ENCODE data around the gene MACROD2. TPM values are rescaled to one million over a fixed set of nuclear protein-coding genes. Genes with fewer than 3 reads are reported as not detected.

Gene MACROD2
- total RNA-seq, 1 experiment from 2014 or later, result 3.7 TPM

GRCh38 chr20:14568225-14568624, 572.9 kb downstream of the MACROD2 start:
- no peak for DNase-seq (ENCODE audit: low read depth, low spot score)
- Histone ChIP-seq H3K79me2 (ENCODE audit: insufficient read depth, low read length) (no peaks in the 10 kb centered on the region), H3K9me2 (ENCODE audit: insufficient read depth) (no peaks in the 10 kb centered on the region), H4K20me1 (ENCODE audit: insufficient read depth) (no peaks in the 10 kb centered on the region), H3K27ac (ENCODE audit: low read depth, low read length) (no peak overlapping the region), H3K36me3 (ENCODE audit: control insufficient read depth in 1 of 2, insufficient read depth in 2 of 2, low read length in 2 of 2) (no peaks in the 10 kb centered on the region), H3K4me3 (replicated peaks in 1 of 2; ENCODE audit: low read depth in 1 of 2, low read length in 2 of 2) (no peak overlapping the region), H3K9me3 (ENCODE audit: control insufficient read depth in 1 of 2, insufficient read depth in 1 of 2, low read depth in 1 of 2, low read length in 2 of 2) (no peaks in the 10 kb centered on the region), H3K4me2 (ENCODE audit: low read length) (no peak overlapping the region), H3K4me1 (ENCODE audit: control insufficient read depth in 1 of 2, insufficient read depth in 2 of 2, low read length in 2 of 2) (no peaks in the 10 kb centered on the region), H3K27me3 (ENCODE audit: insufficient read depth, low read length) (no peaks in the 10 kb centered on the region), H3K9ac (ENCODE audit: low read length) (no peak overlapping the region), H2AFZ (ENCODE audit: low read depth, low read length, poor library complexity, severe bottlenecking) (no peak overlapping the region)
- TF ChIP-seq RAD21 (IDR thresholded peaks at IDR 0.05; ENCODE audit: low read depth) (no peak), JUND (IDR thresholded peaks at IDR 0.05) (no peak), SIN3A (IDR thresholded peaks at IDR 0.05; ENCODE audit: low read depth) (no peak), ELF1 (IDR thresholded peaks at IDR 0.05; ENCODE audit: borderline replicate concordance, low read depth) (no peak), CEBPB (IDR thresholded peaks at IDR 0.05; ENCODE audit: low read depth) (no peak), REST (IDR thresholded peaks at IDR 0.05; ENCODE audit: low read depth) (no peak), ZFX (IDR thresholded peaks at IDR 0.05) (no peak), MAX (IDR thresholded peaks at IDR 0.05) (no peak), CBX3 (IDR thresholded peaks at IDR 0.05; ENCODE audit: low read depth) (no peak), POLR2AphosphoS5 (IDR thresholded peaks at IDR 0.05; ENCODE audit: low read depth, low read length) (no peak), ZNF274 (IDR thresholded peaks at IDR 0.05; ENCODE audit: low read depth, low read length) (no peak)
- RAD21 ChIA-PET (ENCODE audit: low non-redundant PET in 1 of 2, low total read pairs in 2 of 2, uncharacterized antibody in 2 of 2, unreplicated experiment in 2 of 2), result no interaction called here
- CTCF ChIA-PET, result no interaction called here
- intact Hi-C loops (cut with micrococcal nuclease), result no loop called here
- no peak for ATAC-seq
- POLR2A ChIA-PET, result no interaction called here
- no TSS peak for BruUV-seq (replicated peaks)

Measured in HCT116 (cell line).